Uterus (tissue), 2 donors: ENCODE data around the gene CHAF1A.

Source experiments
- POLR2A ChIP-seq, 2 donors: fragments of 450-650 bp; IDR thresholded peaks; one replicate each; pipeline ENCODE4 v1.6.1; 2016; ENCODE audit warnings: antibody characterized with exemption in 2 of 2, mild to moderate bottlenecking in 1 of 2, moderate library complexity in 1 of 2
- TF ChIP-seq, protein P1 (sequence below), 4 experiments: fragments of 200-600 bp in 2 of 4; fragments of 450-650 bp in 2 of 4; sonication (generic) in 2 of 4; IDR thresholded peaks; one replicate each; pipeline ENCODE4 v1.5.1; 2016 to 2019; ENCODE audit warnings: antibody characterized with exemption in 4 of 4, mild to moderate bottlenecking in 2 of 4, moderate library complexity in 1 of 4

GRCh38 chr19:4409123-4409933 is 6.9 kb downstream of the CHAF1A start:
- TF ChIP-seq, protein P1, sequence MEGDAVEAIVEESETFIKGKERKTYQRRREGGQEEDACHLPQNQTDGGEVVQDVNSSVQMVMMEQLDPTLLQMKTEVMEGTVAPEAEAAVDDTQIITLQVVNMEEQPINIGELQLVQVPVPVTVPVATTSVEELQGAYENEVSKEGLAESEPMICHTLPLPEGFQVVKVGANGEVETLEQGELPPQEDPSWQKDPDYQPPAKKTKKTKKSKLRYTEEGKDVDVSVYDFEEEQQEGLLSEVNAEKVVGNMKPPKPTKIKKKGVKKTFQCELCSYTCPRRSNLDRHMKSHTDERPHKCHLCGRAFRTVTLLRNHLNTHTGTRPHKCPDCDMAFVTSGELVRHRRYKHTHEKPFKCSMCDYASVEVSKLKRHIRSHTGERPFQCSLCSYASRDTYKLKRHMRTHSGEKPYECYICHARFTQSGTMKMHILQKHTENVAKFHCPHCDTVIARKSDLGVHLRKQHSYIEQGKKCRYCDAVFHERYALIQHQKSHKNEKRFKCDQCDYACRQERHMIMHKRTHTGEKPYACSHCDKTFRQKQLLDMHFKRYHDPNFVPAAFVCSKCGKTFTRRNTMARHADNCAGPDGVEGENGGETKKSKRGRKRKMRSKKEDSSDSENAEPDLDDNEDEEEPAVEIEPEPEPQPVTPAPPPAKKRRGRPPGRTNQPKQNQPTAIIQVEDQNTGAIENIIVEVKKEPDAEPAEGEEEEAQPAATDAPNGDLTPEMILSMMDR (IDR thresholded peaks at IDR 0.05), result no peak
- TF ChIP-seq POLR2A (IDR thresholded peaks at IDR 0.05), result no peak
